Muscle of leg (tissue), 11 donors: ENCODE data around the gene COL1A1. TPM values are rescaled to one million over a fixed set of nuclear protein-coding genes. Genes with fewer than 3 reads are reported as not detected.
A peak's percentile ranks its signal among the peaks of the same experiment; 100 is the strongest.

Experiments
- DNase-seq: peaks from one replicate; pipeline ENCODE4 v3.0.0; 2013
- H3K27ac ChIP-seq: one replicate; pipeline ENCODE4 v1.5.1; 2013; ENCODE audit warnings: mild to moderate bottlenecking, low read length, control low read depth
- H3K27me3 ChIP-seq: one replicate; pipeline ENCODE4 v1.6.1; 2013; ENCODE audit warnings: low read length; ENCODE audit not compliant: control insufficient read depth, insufficient read depth
- H3K36me3 ChIP-seq: one replicate; pipeline ENCODE4 v1.6.1; 2013; ENCODE audit warnings: low read length; ENCODE audit not compliant: control insufficient read depth, insufficient read depth
- H3K4me1 ChIP-seq: one replicate; pipeline ENCODE4 v1.6.1; 2013; ENCODE audit warnings: low read length; ENCODE audit not compliant: control insufficient read depth, insufficient read depth
- H3K4me3 ChIP-seq: one replicate; pipeline ENCODE4 v1.5.1; 2013; ENCODE audit warnings: low read length, control low read depth
- H3K9me3 ChIP-seq: replicated peaks from 2 replicates; pipeline ENCODE4 v1.6.1; 2013; ENCODE audit warnings: low read depth, low read length; ENCODE audit not compliant: control insufficient read depth
- WGBS: methylation state at CpG from one replicate; pipeline ENCODE4 v1.1.5; 2013; ENCODE audit warnings: missing lambda C conversion rate; ENCODE audit not compliant: insufficient coverage; 5-methylcytosine and 5-hydroxymethylcytosine counted together
- polyA plus RNA-seq, 8 donors: library from polyadenylated mRNA; unstranded; fragments of 120-200 nt; gene quantifications; one replicate each; pipeline versions ENCODE4 v1.2.1 to v1.2.3, GENCODE V29; 2013; ENCODE audit warnings: inconsistent platforms in 1 of 8, low replicate concordance in 1 of 8; ENCODE audit not compliant: insufficient read length in 8 of 8, insufficient read depth in 1 of 8
- total RNA-seq: library from RNA; stranded (reverse); fragments of 120-200 nt; gene quantifications from one replicate; pipeline ENCODE4 v1.2.4, GENCODE V29; 2013

Gene COL1A1
- total and polyA plus RNA-seq, 9 donors, result 2,579 to 9,345 (median 4,374) TPM

DNA sequence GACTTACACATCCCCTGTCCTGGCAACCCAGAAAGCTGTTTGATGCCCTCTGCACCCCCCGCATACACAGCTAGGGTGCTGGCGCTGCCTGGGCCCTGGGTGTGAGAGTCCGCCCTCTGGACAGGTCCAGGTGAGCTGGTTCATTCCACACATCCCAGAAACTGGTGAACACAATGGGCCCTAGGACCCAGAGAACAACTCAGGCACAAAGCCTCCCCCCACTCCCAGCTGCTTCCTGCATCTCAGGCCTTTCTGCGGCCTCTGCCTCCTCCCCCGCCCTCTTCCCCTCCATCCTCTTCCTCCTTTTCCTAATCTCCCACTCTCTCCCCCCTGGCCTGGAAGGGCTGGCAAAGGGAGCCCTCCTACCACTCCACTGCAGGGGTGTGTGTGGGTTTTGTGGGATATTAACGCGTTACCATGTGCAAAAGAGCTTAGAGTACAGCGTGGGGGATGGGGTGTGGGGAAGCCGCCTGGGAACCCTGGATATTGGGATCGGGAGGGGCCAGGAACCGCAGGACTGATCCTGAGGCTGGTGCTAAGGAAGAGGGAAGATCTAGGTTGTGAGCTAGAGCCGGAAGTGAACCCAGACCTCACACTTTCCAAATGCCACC lies 49.4 kb downstream of the COL1A1 start:
- Histone ChIP-seq H3K4me1 (peaks cover 67% of the 10 kb centered on the region), H3K4me3 (peak overlapping the region; percentile 79), H3K36me3 (no peaks in the 10 kb centered on the region), H3K27ac (peak overlapping the region; percentile 98), H3K9me3 (no peaks in the 10 kb centered on the region), H3K27me3 (no peaks in the 10 kb centered on the region)
- 0% methylated on average over 5 of the region's 12 CpGs for WGBS
- DNase-seq, result peak; percentile 98

DNA sequence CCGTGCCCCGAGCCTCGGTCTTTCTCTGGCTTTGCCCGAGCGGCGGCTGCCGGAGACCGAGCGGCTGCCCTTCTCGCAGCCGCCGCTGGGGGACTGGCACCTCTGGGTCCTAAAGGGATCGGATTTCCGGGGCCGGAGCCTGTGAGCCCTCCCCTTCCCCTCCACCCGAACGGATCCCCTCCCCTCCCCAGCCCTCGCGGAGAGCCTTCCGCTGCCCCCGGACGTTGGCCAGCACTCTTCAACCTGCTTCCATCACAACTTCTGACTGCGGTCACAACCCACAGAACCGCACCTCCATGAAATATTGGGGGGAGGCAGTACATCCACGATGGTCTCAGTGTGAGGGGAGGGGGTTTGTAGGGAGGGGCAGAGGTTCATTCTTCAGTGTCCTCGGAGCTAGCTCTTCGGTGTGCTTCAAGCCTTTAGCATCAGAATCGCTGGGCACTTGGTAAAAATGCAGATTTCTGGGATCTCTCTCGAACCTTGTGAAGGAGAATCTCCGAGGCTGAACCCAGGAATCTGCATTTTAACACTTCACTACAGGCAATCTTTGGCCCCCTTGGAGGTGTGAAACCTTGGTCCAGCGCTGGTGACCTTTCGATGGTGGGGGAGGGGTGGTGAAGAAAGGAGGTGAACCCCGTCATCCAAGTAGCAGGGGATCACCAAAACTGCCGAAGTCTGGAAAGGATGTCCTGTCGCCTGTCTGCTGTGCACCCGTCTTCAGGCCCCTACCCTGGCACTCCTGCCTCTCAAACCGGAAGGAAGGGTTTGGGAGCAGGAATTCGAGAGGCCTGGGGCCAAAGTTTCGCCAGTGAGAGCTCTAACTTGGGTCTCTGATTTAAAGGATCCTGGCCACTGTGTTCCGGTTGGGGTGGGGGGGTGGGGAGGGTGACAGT lies 50.1 kb downstream of the COL1A1 start:
- no peaks in the 10 kb centered on the region for H3K9me3 ChIP-seq
- 0% methylated on average over 18 of the region's 40 CpGs for WGBS
- peaks cover 75% of the 10 kb centered on the region for H3K4me1 ChIP-seq
- H3K4me3 ChIP-seq, result peak overlapping the region; percentile 79
- peak; percentile 97 for DNase-seq
- no peaks in the 10 kb centered on the region for H3K27me3 ChIP-seq
- H3K27ac ChIP-seq, result peak overlapping the region; percentile 98
- H3K36me3 ChIP-seq, result peaks cover 6% of the 10 kb centered on the region

DNA sequence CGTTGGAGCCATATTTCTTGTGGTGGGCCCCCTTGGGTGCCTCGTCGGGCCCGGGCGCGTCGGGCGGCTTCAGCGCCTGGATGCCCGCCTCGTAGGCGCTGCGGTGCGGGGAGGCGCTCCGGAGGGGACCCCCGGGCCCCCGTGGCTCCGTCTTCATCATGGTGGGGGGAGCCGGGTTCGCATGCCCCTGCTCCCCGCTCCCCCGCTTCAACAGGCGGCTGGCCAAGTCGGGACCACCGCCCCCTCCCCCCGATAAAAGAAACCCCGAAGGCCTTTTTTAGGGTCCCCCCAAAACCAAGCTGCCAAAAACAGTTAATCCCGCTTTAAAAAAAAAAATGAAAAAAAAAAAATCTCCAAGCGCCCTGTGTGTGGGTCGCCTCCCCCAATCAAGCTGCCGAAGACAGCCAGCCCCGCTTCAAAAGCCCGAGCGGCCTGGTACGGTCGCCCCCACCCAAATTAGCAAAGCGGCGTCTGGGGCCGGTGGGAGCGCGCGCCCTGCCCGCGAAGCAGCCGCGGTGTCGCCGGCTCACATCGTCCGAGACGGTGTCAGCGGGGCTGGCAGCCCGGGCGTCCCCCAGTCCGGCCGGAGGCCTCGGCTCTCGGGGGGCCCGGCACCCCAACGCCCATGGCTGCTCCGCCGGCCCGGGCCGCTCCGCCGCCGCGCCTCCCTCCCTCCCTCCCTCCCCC lies 50.9 kb downstream of the COL1A1 start, which contains the start of gene PPP1R9B:
Gene PPP1R9B, minus strand, starts transcription at position 324 of the 687 bp plus-strand sequence. Its CDS starts 164 bp downstream, at position 160.
- peaks cover 13% of the 10 kb centered on the region for H3K36me3 ChIP-seq
- no peak for DNase-seq
- no peaks in the 10 kb centered on the region for H3K27me3 ChIP-seq
- H3K27ac ChIP-seq, result peak within 1 kb of the TSS; percentile 98
- H3K9me3 ChIP-seq, result no peaks in the 10 kb centered on the region
- peaks cover 79% of the 10 kb centered on the region for H3K4me1 ChIP-seq
- under 1% methylated on average over 52 of the region's 69 CpGs for WGBS
- peak within 1 kb of the TSS; percentile 79 for H3K4me3 ChIP-seq

DNA sequence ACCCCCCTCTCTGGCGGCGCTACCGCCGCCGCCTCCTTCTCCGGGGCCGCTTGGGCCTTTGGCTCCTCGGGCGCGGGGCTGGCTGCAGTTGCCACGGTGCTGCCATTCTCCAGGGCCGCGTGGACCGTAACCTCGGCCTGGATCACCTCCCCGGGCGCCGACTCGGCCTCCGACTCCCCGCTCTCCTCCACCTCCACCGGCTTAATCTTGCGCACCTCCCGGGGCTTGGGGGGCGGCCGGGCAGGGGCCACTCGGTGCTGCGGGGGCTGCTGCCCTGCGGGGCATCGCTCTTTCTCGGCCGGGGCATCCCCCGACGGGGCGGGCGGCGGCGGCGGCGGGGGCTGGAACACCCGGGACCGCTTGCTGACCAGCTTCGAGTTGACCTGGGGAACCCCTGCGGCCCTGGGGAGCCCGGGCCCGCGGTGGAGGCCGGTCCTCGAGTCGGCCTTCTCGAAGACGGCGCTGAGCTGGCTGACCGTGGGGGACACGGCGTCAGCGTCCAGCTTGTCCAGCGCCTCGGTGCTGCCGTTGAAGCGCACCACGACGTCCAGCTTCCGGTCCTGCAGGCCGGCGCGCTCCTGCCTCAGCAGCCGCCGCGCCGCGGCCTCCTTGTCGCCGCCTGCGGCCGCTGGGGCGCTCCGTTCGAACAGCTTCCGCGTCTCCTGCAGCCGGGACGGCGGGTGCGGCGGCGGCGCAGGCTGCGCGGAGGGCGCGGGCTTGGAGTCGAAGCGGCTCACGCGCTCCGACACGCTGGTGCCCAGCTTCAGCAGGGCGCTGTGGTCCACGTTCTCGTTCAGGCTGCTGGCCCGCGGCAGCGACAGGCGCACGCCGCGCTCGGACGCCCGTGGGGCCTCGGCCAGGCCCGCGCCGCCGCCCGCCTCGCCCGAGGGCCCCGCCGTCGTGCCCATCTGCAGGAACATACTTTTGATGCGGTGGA lies 51.7 kb downstream of the COL1A1 start:
- DNase-seq, result peak; percentile 71
- under 1% methylated on average over 123 of the region's 123 CpGs for WGBS
- Histone ChIP-seq H3K4me1 (peaks cover 73% of the 10 kb centered on the region), H3K27ac (peak overlapping the region; percentile 81), H3K9me3 (no peaks in the 10 kb centered on the region), H3K4me3 (peak overlapping the region; percentile 79), H3K36me3 (peaks cover 21% of the 10 kb centered on the region), H3K27me3 (no peaks in the 10 kb centered on the region)

DNA sequence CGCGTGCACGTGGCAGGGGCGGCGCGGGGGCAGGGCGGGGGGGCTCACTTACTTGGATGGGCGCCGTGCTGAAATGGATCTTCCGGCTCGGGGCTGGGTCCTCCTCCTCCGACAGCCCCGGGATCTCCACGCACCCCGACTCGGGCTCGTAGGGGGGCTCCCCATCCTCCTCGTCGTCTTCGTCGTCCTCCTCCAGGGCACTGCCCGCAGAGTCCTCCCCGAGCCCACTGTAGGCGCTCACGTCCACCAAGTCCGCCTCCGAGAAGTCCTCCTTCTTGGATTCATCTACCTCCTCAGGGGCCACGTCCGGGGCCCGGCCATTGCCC lies 52.4 kb downstream of the COL1A1 start:
- no peaks in the 10 kb centered on the region for H3K9me3 ChIP-seq
- H3K36me3 ChIP-seq, result peaks cover 27% of the 10 kb centered on the region
- H3K4me1 ChIP-seq, result peaks cover 67% of the 10 kb centered on the region
- no peak for DNase-seq
- peak overlapping the region; percentile 79 for H3K4me3 ChIP-seq
- under 1% methylated on average over 30 of the region's 30 CpGs for WGBS
- H3K27ac ChIP-seq, result peak overlapping the region; percentile 81
- H3K27me3 ChIP-seq, result no peaks in the 10 kb centered on the region

DNA sequence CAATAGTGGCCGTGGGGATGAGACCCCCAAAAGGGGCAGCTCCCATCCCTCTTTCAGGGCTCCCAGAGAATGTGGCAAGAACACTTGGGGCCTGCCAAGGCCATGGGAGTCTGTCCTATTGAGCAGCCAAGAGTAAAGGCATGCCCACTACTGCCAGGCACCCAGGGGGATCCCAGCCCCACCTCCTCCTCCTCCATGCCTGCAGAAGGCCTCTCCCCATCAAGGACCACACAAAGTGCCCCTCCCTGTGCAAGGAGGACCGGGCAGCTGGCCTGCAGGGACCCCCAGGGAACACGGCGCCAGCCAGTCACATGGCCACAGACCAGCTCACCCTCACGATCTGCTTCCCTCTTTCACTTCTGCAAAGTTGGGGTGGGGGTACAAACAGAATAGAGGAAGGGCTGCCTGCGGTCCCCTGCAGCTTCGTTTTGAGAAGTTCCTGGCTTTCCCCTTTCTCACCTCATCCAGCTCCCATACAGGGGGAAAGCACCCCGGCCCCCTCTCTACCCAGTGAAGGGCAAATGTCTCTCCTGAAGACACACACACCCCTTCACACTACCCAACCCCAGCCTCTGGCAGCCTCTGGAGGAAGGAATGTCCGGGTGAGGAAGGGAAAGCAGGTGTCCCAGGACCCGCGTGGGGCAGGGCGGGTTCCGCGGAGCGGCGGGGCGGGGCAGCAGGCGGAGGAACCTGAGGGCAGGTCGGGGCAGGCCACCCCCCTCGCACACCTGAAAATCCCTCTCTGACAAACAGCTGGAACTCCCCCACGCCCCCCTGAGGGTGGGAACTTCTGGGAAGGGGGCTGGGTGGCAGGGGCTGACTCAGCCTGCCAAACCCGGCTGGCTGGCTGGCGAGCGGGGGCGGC lies 53.0 kb downstream of the COL1A1 start:
- H3K27me3 ChIP-seq, result no peaks in the 10 kb centered on the region
- H3K4me1 ChIP-seq, result peaks cover 61% of the 10 kb centered on the region
- H3K9me3 ChIP-seq, result no peaks in the 10 kb centered on the region
- peak overlapping the region; percentile 84 for H3K27ac ChIP-seq
- DNase-seq, result peak; percentile 83
- H3K36me3 ChIP-seq, result peaks cover 33% of the 10 kb centered on the region
- H3K4me3 ChIP-seq, result peak overlapping the region; percentile 79
- 0% methylated on average over 7 of the region's 25 CpGs for WGBS

DNA sequence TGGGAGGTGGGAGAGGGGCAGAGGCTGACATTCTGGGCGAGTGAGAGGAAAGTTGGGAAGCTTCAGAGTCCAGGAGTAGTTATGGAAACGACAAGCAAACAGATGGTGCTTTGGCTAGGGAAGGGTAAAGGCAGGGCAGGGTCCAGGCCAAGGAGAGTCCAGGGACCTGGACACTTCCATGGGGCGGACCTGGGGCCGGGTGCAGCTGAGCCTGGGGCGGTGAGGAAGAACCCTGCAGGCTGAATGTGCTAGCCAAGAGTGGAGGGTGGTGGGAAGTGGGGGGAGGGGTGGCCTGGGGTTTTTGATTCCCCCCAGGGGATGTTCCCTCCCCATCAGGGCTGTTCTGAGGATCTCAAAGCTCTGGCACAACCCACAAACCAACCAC lies 53.6 kb downstream of the COL1A1 start:
- Histone ChIP-seq H3K27me3 (no peaks in the 10 kb centered on the region), H3K27ac (peak overlapping the region; percentile 84), H3K9me3 (no peaks in the 10 kb centered on the region), H3K36me3 (peaks cover 39% of the 10 kb centered on the region), H3K4me1 (peaks cover 56% of the 10 kb centered on the region), H3K4me3 (peak overlapping the region; percentile 79)
- WGBS, result 0% methylated on average over 4 of the region's 5 CpGs
- peak; percentile 91 for DNase-seq

DNA sequence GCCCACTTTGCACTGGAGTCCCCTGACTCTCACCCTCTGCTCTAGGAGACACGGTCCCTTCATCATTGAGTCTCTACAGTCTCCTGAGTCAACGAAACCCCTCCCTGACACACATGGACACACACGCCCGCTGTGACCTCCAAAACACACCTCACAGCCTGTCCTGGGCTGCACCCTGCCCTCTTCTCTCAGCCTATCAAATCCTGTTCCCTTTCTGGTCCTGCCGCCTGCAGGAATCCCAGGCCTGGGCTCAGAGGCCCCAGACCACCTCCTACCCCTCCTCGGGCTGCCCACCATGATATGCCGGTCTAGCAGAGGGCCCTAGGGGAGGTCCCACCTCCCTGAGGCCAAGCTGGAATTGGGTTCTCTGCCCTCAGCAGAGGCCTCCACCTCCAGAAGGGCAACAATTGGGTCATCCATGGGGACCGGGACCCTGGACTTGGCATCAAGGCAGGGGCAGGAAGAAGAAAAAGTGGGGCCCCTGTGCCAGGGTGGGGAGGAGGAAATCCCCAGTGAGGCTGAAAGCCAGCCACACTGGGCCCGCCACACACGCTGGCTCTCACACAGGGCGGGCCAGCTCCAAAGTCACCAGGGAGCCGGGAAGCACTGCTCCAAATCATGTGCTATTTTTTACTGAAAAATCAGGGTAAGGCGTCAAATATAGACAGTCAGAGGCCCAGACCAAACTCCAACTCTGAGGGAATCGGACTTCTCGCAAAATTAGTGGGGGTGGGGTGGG lies 54.3 kb downstream of the COL1A1 start:
- Histone ChIP-seq H3K27ac (peak overlapping the region; percentile 84), H3K4me3 (peak overlapping the region; percentile 79), H3K27me3 (no peaks in the 10 kb centered on the region), H3K36me3 (peaks cover 46% of the 10 kb centered on the region), H3K9me3 (no peaks in the 10 kb centered on the region), H3K4me1 (peaks cover 51% of the 10 kb centered on the region)
- no peak for DNase-seq
- 35% methylated on average over 8 of the region's 15 CpGs for WGBS
